Naive B cell (primary cell): ENCODE results near the gene ANGPTL5. TPM values are rescaled to one million over a fixed set of nuclear protein-coding genes. Genes with fewer than 3 reads are reported as not detected.
A peak's percentile ranks its signal among the peaks of the same experiment; 100 is the strongest.

Experiments
- ATAC-seq, 2 donors: fragments of 150-1000 bp; cut with Tn5 transposase; 2 replicates each; pipeline ENCODE4 v1.10.0; 2021; ENCODE audit warnings: low read depth in 2 of 2, mild to moderate bottlenecking in 2 of 2, moderate library complexity in 2 of 2
- DNase-seq: peaks from one replicate; pipeline ENCODE4 v3.0.0; 2022
- H3K27ac Mint-ChIP-seq, 6 donors: one replicate each; pipeline ENCODE4 v1.8.0; 2020 to 2022; ENCODE audit warnings: mild to moderate bottlenecking in 6 of 6, mixed read lengths in 6 of 6, moderate library complexity in 5 of 6, inconsistent platforms in 2 of 6
- H3K27me3 Mint-ChIP-seq, 3 donors: one replicate each; pipeline ENCODE4 v1.8.0; 2021 to 2022; ENCODE audit warnings: mixed read lengths in 3 of 3, mild to moderate bottlenecking in 1 of 3
- H3K36me3 Mint-ChIP-seq, 2 donors: one replicate each; pipeline ENCODE4 v1.8.0; 2020 to 2022; ENCODE audit warnings: mixed read lengths in 2 of 2, inconsistent platforms in 1 of 2, mild to moderate bottlenecking in 1 of 2
- H3K4me1 Mint-ChIP-seq, 3 donors: one replicate each; pipeline ENCODE4 v1.8.0; 2020 to 2022; ENCODE audit warnings: mixed read lengths in 3 of 3, inconsistent platforms in 1 of 3, mild to moderate bottlenecking in 1 of 3, moderate library complexity in 1 of 3
- H3K4me3 Mint-ChIP-seq, 8 donors: one replicate each; pipeline ENCODE4 v1.8.0; 2020 to 2022; ENCODE audit warnings: mild to moderate bottlenecking in 8 of 8, mixed read lengths in 8 of 8, moderate library complexity in 8 of 8, inconsistent platforms in 2 of 8
- H3K9me3 Mint-ChIP-seq, 7 donors: one replicate each; pipeline ENCODE4 v1.8.0; 2020 to 2022; ENCODE audit warnings: mixed read lengths in 7 of 7, mild to moderate bottlenecking in 5 of 7, inconsistent platforms in 2 of 7, moderate library complexity in 1 of 7
- polyA plus RNA-seq, 6 donors: library from polyadenylated mRNA; unstranded; fragments of 300-500 nt; fragmentation: Illumina TruSeq; gene quantifications; one replicate each; pipeline ENCODE4 v1.2.3, GENCODE V29; 2021; ENCODE audit warnings: low read depth in 6 of 6

Gene ANGPTL5
- polyA plus RNA-seq, 6 donors from 2014 or later = 0.12 TPM; not detected in 5

DNA sequence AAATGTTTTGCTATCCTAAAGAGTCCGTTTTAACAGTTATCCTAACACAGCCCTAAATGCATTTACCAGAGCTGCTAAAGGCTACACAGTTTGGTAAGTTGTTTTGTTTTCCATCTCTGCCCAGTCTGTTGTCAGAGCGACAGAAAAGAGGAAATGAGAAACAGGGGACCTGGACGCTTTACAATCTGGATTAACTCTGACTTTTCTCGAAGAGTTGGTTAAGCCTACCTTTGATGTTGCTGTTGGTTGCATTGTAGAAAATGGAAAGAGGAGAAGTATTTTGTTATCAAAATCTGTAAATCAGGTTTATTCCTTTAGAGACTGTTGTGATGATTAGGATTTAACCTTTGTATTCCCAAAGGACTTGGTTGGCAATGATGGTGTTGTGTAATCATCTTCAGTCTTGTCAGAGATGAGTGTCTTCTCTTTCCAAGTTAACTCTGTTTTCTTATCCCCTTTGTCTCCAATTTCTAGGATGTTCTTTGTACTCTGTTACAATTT is 481 bp downstream of the ANGPTL5 start:
- ATAC-seq = peak; percentile 56 to 57
- Mint-ChIP-seq H3K36me3 (no peaks in the 10 kb centered on the region), H3K4me1 (peaks cover 24 to 25% (median 24%) of the 10 kb centered on the region in 3 donors), H3K9me3 (no peaks in the 10 kb centered on the region), H3K27me3 (peaks cover 4 to 11% (median 9%) of the 10 kb centered on the region in 3 donors), H3K27ac (peak overlapping the region; percentile 98 to 100 (median 99)), H3K4me3 (peak overlapping the region; percentile 91 to 97 (median 96))
- DNase-seq = peak; percentile 71

- Mint-ChIP-seq H3K4me1 (peaks cover 24 to 25% (median 24%) of the 10 kb centered on the region in 3 donors), H3K4me3 (peak within 1 kb of the TSS; percentile 91 to 97 (median 96)), H3K27ac (peak within 1 kb of the TSS; percentile 98 to 100 (median 99)), H3K27me3 (peaks cover 4 to 15% (median 11%) of the 10 kb centered on the region in 3 donors), H3K36me3 (no peaks in the 10 kb centered on the region), H3K9me3 (no peaks in the 10 kb centered on the region)
- peak; percentile 80 to 81 for ATAC-seq
- DNase-seq = peak; percentile 97
These were observed 1.4 kb downstream of the ANGPTL5 start, which contains the start of gene CEP126 for GRCh38 chr11:101914738-101915426. CEP126 (plus strand) TSS chr11:101915010; CDS start chr11:101915285, 275 bp downstream.

GRCh38 chr11:101914341-101914737 is 2.0 kb downstream of the ANGPTL5 start:
- DNase-seq (no peak), ATAC-seq (no peak)
- H3K36me3 Mint-ChIP-seq = no peaks in the 10 kb centered on the region
- H3K9me3 Mint-ChIP-seq = no peaks in the 10 kb centered on the region
- peaks cover 24 to 25% (median 24%) of the 10 kb centered on the region in 3 donors for H3K4me1 Mint-ChIP-seq
- H3K27ac Mint-ChIP-seq = peak overlapping the region; percentile 98 to 100 (median 99)
- peak overlapping the region; percentile 91 to 97 (median 96) for H3K4me3 Mint-ChIP-seq
- peaks cover 4 to 15% (median 11%) of the 10 kb centered on the region in 3 donors for H3K27me3 Mint-ChIP-seq

DNA sequence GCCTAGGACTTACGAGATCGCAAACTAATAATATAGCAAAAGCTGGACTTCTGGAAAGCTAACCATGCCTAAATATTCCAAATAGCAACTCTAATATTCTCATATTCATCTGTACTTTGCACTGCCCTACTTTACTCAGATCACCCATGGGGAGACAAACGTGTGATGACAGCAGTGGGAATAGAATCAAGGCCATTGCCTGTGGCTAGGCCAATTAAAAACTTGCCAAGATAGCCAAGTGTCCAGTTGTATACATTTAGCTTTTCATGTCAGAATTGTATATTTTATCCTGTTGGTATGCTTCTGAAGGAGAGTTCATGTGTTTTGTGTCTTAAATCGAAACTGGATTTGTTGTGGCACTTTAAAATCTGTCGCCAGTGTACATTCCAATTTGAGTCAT is 2.7 kb downstream of the ANGPTL5 start:
- no peaks in the 10 kb centered on the region for H3K9me3 Mint-ChIP-seq
- H3K27me3 Mint-ChIP-seq = peaks cover 10 to 20% (median 11%) of the 10 kb centered on the region in 3 donors
- DNase-seq (no peak), ATAC-seq (no peak)
- H3K4me1 Mint-ChIP-seq = peaks cover 24 to 25% (median 24%) of the 10 kb centered on the region in 3 donors
- no peaks in the 10 kb centered on the region for H3K36me3 Mint-ChIP-seq
- peak overlapping the region in 3 of 6 donors; percentile 99 to 100 (median 99) for H3K27ac Mint-ChIP-seq
- peak overlapping the region in 4 of 8 donors; percentile 45 to 96 (median 92) for H3K4me3 Mint-ChIP-seq

DNA sequence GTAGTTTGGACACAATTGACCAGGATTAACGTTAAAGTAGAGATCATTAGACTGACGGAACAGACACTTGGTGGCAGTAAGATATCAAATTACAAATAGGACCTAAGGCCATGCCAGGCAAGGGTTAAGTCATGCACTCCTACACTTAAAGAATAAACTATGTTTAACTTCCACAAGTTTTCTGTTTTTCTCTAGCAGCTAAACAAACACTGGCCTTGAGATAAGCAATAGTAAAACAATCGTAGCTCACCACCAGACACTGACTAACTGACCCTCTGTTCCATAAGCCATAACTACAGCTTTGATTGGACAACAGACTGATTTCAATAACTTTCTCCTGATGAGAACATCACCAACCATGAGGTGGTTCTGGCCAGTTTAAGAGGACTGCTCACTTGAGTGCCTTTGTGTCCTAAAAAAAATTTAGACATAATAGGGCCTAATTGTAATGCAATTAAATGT is 3.5 kb downstream of the ANGPTL5 start:
- no peak for ATAC-seq
- Mint-ChIP-seq H3K27ac (peak overlapping the region in 1 of 6 donors; percentile 100), H3K4me3 (no peak overlapping the region), H3K36me3 (no peaks in the 10 kb centered on the region), H3K9me3 (no peaks in the 10 kb centered on the region), H3K4me1 (peaks cover 24 to 25% (median 24%) of the 10 kb centered on the region in 3 donors), H3K27me3 (peaks cover 10 to 21% (median 11%) of the 10 kb centered on the region in 3 donors)
- DNase-seq = no peak

GRCh38 chr11:101909087-101909486 is 7.2 kb downstream of the ANGPTL5 start:
- H3K4me3 Mint-ChIP-seq = no peak overlapping the region
- no peak for DNase-seq
- H3K9me3 Mint-ChIP-seq = no peaks in the 10 kb centered on the region
- peaks cover 26 to 27% (median 26%) of the 10 kb centered on the region in 3 donors for H3K27me3 Mint-ChIP-seq
- H3K4me1 Mint-ChIP-seq = peaks cover 0 to under 1% (median 0%) of the 10 kb centered on the region in 3 donors
- H3K27ac Mint-ChIP-seq = no peak overlapping the region
- H3K36me3 Mint-ChIP-seq = no peaks in the 10 kb centered on the region
- ATAC-seq = no peak

DNA sequence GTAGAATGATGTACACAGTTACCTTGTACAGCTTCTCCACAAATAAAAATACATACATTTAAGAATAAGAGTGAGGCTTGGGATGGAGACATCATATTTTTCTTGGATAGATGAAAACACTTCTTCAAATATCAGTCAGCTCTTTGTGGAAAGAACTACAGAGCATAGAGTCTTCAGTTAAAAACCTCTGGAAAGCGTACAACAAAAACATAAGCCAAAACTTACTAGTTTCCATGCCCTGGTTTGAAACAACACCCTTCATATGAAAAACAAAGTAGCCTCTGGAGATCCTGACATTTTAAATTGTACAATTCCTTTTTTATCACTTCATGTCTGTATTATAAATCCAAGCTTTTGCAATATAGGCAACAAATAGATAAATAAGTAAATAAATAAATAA is 8.5 kb downstream of the ANGPTL5 start:
- Mint-ChIP-seq H3K9me3 (no peaks in the 10 kb centered on the region), H3K4me1 (no peaks in the 10 kb centered on the region), H3K27ac (no peak overlapping the region), H3K27me3 (peaks cover 36 to 37% (median 36%) of the 10 kb centered on the region in 3 donors), H3K36me3 (no peaks in the 10 kb centered on the region), H3K4me3 (no peak overlapping the region)
- no peak for ATAC-seq
- DNase-seq = no peak

DNA sequence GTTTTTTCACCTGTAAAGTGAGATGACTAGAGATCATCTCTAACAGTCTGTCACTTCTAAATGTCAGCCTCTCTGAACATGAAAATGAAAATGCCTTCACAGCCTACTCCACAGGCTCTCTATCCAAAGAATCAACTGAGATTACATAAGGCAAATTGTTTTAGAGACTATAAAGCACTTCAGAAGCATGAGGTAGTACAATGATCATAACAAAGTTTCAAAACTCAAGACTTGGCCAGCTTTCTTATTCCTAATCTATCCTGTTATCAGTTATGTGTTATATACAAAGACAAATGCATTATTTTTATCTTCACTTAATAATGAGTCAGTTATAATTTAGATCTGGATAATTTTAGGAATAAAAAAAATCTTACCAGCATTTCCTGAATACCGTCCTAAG is 21.8 kb downstream of the ANGPTL5 start:
- H3K4me1 Mint-ChIP-seq = no peaks in the 10 kb centered on the region
- no peaks in the 10 kb centered on the region for H3K36me3 Mint-ChIP-seq
- peaks cover 19 to 26% (median 24%) of the 10 kb centered on the region in 3 donors for H3K27me3 Mint-ChIP-seq
- ATAC-seq = no peak
- H3K9me3 Mint-ChIP-seq = peaks cover 0 to 3% (median 0%) of the 10 kb centered on the region in 7 donors
- no peak for DNase-seq
- H3K27ac Mint-ChIP-seq = no peak overlapping the region
- H3K4me3 Mint-ChIP-seq = no peak overlapping the region

DNA sequence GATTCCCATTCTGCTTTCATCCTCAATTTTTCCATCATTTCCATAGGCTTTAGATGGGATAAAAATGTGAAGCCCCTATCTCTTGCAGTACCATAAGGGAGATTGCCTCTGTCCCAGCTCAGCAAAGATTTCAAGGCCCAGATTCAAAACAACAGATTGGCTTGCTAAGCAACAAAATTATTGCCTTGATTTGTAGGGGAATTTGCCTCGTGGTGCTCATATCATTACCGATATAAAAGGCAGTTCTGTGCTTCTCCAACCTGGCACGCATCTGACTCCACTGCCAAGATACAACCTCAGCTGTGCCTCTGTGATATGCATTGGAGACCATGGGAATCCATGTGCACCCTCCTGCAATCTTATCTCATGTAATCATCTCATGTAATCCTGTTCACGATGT is 26.6 kb downstream of the ANGPTL5 start:
- Mint-ChIP-seq H3K27me3 (peaks cover 10 to 41% (median 18%) of the 10 kb centered on the region in 3 donors), H3K36me3 (no peaks in the 10 kb centered on the region), H3K4me3 (no peak overlapping the region), H3K27ac (no peak overlapping the region), H3K9me3 (peaks cover 0 to 12% (median 3%) of the 10 kb centered on the region in 7 donors), H3K4me1 (no peaks in the 10 kb centered on the region)
- DNase-seq (no peak), ATAC-seq (no peak)

GRCh38 chr11:101885631-101886030 is 30.7 kb downstream of the ANGPTL5 start:
- H3K27ac Mint-ChIP-seq = no peak overlapping the region
- peaks cover 0 to 12% (median 3%) of the 10 kb centered on the region in 7 donors for H3K9me3 Mint-ChIP-seq
- no peaks in the 10 kb centered on the region for H3K36me3 Mint-ChIP-seq
- no peaks in the 10 kb centered on the region for H3K4me1 Mint-ChIP-seq
- DNase-seq (no peak), ATAC-seq (no peak)
- peaks cover 26 to 63% (median 30%) of the 10 kb centered on the region in 3 donors for H3K27me3 Mint-ChIP-seq
- H3K4me3 Mint-ChIP-seq = no peak overlapping the region

GRCh38 chr11:101881586-101881985 is 34.7 kb downstream of the ANGPTL5 start:
- H3K4me3 Mint-ChIP-seq = no peak overlapping the region
- no peak for DNase-seq
- ATAC-seq = no peak
- no peaks in the 10 kb centered on the region for H3K36me3 Mint-ChIP-seq
- no peaks in the 10 kb centered on the region for H3K4me1 Mint-ChIP-seq
- H3K27me3 Mint-ChIP-seq = peaks cover 35 to 46% (median 40%) of the 10 kb centered on the region in 3 donors
- peaks cover 0 to 3% (median 0%) of the 10 kb centered on the region in 7 donors for H3K9me3 Mint-ChIP-seq
- H3K27ac Mint-ChIP-seq = no peak overlapping the region

DNA sequence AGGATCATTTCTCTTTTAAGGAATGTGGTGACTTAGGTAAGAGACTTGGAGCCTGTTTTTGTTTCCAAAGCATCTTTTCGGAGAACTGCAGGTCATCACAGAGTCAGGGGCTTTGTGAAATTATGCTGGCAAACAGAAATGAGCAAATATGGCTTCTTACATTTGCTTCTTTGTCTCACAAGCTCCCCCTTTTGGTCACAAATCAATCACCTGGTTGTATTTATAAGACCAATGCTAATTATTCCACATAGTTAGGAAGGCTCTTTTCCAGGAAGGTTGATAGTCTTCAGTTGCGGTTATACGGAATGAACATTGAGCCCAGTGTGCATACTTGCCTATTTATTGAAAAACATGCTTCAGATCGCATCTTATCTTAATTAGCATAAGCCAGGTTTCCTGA is 36.1 kb downstream of the ANGPTL5 start:
- Mint-ChIP-seq H3K9me3 (peaks cover 0 to 3% (median 0%) of the 10 kb centered on the region in 7 donors), H3K27me3 (peaks cover 35 to 50% (median 44%) of the 10 kb centered on the region in 3 donors), H3K36me3 (no peaks in the 10 kb centered on the region), H3K27ac (no peak overlapping the region), H3K4me3 (no peak overlapping the region), H3K4me1 (no peaks in the 10 kb centered on the region)
- ATAC-seq (no peak), DNase-seq (no peak)

GRCh38 chr11:101872171-101872882 is 44.0 kb downstream of the ANGPTL5 start:
- ATAC-seq (no peak), DNase-seq (no peak)
- Mint-ChIP-seq H3K4me3 (no peak overlapping the region), H3K9me3 (peaks cover 0 to 2% (median 0%) of the 10 kb centered on the region in 7 donors), H3K36me3 (no peaks in the 10 kb centered on the region), H3K27me3 (peaks cover 17 to 42% (median 34%) of the 10 kb centered on the region in 3 donors), H3K27ac (no peak overlapping the region), H3K4me1 (no peaks in the 10 kb centered on the region)
